HG03280 (cell line): ENCODE results near the gene EHMT2.
"Not testable (repeated sequence)": the region's sequence is repeated elsewhere in the genome, so short reads cannot be mapped to it uniquely, and the experiment has no call there.

Experiments
- ATAC-seq: cut with Tn5 transposase; IDR thresholded peaks from one replicate; pipeline ENCODE4 v1.9.1; 2021; ENCODE audit warnings: mild to moderate bottlenecking, moderate library complexity; ENCODE audit not compliant: unreplicated experiment

EHMT2 gene

DNA sequence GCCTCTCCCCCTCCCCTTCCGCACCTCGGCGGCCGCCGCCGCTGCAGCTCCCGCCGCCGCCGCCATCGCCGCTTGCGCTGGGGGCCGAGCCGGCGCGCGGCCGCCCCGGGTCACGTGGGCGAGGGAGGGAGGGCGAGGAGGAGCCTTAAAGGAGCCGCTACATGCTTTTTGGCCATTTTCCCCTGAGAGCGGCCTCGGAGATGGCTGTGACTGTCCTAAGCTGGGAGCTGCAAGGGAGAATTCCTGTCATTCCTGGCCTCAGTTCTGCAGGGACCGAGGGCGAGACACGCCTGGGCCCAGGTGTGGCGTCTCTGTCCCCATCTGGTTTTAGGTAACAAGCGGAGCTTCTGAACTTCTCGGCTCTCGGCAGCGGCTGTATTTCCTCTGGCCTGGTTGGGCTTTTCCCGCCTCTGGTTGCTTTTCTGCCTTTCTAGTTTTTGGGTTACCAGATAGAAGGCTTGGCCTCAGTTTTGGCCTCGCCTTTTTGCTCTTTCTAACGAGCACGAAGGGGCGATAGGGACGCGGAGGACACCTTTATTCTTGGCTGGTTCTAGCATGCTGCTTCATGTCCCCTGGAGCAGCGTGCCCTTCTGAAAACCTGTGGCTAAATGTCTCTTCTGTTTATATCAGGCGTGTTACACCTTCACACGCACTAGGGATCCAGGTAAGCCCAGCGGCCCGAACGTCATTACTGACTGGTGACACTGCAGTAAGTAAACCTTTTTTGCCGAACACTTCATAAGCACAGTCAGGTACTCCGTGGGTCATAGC lies at the start of gene EHMT2:
EHMT2 (minus strand) TSS at position 87 of the 771 bp plus-strand sequence; CDS start at position 66, 21 bp downstream.
- ATAC-seq: peak; percentile 62

DNA sequence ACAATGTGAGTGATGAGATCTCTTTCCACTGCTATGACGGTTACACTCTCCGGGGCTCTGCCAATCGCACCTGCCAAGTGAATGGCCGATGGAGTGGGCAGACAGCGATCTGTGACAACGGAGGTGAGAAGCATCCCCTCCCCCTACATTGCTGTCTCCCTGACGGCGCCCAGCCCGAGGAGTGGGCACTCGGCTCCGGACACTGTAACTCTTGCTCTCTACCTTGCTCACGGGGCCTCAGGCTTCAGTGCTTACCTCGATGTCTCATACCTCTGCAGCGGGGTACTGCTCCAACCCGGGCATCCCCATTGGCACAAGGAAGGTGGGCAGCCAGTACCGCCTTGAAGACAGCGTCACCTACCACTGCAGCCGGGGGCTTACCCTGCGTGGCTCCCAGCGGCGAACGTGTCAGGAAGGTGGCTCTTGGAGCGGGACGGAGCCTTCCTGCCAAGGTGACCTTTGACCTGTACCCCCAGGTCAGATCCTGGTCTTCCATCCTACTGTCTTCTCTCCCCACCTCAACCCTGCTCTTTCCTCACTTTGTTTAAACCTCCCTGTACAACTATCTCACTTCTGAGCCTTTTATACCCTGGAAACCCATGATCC lies 49.7 kb upstream of the EHMT2 start:
- ATAC-seq: no peak

DNA sequence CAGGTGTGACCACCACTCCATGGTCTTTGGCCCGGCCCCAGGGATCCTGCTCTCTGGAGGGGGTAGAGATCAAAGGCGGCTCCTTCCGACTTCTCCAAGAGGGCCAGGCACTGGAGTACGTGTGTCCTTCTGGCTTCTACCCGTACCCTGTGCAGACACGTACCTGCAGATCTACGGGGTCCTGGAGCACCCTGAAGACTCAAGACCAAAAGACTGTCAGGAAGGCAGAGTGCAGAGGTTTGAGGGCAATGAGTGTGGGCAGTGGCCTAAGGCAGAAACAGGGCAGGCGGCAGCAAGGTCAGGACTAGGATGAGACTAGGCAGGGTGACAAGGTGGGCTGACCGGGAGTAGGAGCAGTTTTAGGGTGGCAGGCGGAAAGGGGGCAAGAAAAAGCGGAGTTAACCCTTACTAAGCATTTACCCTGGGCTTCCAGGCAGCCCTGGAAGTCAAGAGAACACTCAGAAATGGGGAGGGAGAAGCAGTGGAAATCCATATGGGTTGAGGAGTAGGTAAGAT lies 48.9 kb upstream of the EHMT2 start:
- ATAC-seq: no peak

DNA sequence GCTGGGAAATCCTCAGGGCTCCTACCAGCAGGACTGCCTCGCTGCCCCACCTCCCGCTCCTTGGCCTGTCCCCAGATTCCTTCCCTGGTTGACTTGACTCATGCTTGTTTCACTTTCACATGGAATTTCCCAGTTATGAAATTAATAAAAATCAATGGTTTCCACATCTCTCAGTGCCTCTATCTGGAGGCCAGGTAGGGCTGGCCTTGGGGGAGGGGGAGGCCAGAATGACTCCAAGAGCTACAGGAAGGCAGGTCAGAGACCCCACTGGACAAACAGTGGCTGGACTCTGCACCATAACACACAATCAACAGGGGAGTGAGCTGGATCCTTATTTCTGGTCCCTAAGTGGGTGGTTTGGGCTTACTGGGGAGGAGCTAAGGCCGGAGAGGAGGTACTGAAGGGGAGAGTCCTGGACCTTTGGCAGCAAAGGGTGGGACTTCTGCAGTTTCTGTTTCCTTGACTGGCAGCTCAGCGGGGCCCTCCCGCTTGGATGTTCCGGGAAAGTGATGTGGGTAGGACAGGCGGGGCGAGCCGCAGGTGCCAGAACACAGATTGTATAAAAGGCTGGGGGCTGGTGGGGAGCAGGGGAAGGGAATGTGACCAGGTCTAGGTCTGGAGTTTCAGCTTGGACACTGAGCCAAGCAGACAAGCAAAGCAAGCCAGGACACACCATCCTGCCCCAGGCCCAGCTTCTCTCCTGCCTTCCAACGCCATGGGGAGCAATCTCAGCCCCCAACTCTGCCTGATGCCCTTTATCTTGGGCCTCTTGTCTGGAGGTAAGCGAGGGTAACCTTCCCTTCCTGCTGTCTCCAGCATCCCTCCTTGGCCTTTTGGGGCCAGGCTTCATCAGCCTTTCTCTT lies 48.2 kb upstream of the EHMT2 start, which contains the start of gene CFB:
CFB (plus strand) TSS at position 589 of the 863 bp plus-strand sequence; CDS start at position 716, 127 bp downstream.
- ATAC-seq: no peak

DNA sequence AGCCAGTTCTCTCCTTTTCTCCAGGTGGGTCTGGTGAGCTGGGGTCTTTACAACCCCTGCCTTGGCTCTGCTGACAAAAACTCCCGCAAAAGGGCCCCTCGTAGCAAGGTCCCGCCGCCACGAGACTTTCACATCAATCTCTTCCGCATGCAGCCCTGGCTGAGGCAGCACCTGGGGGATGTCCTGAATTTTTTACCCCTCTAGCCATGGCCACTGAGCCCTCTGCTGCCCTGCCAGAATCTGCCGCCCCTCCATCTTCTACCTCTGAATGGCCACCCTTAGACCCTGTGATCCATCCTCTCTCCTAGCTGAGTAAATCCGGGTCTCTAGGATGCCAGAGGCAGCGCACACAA lies 47.6 kb upstream of the EHMT2 start:
- ATAC-seq: no peak

DNA sequence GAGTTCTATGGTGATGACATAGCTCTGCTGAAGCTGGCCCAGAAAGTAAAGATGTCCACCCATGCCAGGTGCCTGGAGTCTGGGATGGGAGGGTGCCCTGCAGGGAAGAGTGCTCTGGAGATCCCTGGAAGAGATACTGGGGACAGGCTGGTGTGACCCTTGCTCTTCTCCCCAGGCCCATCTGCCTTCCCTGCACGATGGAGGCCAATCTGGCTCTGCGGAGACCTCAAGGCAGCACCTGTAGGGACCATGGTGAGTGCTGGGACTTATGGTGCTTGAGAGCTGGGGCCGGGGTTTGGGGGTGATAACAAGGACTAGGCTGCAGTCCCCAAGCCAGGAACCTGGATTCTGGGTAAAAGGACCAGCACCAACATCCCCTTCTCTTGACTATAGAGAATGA lies 46.2 kb upstream of the EHMT2 start:
- ATAC-seq: no peak

DNA sequence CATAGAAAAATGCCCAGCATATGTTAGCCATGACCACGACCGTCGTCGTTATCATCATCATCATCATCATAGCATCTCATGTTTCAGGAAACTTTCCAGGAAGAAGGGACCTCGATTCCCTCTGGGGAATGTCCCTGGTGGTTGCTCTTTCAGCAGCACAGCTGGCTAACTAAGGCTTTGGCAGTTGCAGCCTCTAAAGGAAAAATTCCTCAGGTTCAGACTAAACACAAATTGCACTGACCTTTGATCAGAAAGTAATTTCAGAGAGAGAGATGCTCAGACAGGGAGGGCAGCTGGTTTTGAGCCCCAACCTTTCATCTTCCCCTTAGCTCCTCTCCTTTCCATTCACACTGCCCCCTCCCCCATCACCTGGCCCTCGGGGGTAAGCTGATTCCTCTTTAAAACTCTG lies 42.8 kb upstream of the EHMT2 start:
- no peak for ATAC-seq

DNA sequence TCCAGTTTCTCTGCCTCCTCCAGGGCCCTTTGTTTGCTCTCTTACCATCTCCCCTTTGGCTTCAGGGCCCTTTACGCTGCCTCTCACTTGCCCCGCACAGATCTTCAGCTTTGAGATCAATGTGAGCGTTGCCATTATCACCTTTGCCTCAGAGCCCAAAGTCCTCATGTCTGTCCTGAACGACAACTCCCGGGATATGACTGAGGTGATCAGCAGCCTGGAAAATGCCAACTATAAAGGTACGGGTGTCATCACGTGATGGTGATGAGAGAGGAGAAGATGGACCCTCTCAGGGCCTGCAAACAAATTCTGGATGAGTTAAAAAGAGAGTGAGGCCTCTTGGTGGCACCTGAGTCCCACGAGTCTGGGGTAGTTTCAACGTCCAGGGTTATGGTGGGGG lies 38.3 kb upstream of the EHMT2 start:
- ATAC-seq: no peak

DNA sequence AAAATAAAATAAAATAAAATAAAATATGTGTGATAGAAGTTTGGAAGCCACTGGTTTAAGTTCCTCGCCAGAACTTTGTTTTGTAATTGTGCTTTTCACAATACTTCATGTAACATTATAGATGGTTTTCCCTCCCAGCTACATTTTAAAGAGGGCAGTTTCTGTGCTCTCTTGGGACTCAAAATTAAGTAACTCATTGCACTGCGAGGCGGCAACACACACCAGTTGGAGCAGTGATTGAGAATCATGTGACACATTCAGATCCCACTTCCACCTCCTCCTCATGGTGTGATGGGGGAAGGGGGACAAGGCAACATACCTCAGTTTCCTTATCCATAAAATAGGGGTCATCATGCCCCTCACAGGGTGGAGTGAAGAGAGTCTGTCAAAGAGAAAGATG lies 37.5 kb upstream of the EHMT2 start:
- no peak for ATAC-seq

DNA sequence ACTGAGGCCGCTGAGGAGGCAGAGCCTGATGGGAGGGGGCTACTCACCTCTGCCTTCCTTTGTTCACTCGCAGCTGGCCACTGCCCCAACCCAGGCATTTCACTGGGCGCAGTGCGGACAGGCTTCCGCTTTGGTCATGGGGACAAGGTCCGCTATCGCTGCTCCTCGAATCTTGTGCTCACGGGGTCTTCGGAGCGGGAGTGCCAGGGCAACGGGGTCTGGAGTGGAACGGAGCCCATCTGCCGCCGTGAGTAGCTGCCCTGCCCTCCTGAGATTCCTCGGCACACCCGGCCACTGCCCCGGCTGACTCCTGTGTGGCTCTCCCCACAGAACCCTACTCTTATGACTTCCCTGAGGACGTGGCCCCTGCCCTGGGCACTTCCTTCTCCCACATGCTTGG lies 36.0 kb upstream of the EHMT2 start:
- no peak for ATAC-seq

DNA sequence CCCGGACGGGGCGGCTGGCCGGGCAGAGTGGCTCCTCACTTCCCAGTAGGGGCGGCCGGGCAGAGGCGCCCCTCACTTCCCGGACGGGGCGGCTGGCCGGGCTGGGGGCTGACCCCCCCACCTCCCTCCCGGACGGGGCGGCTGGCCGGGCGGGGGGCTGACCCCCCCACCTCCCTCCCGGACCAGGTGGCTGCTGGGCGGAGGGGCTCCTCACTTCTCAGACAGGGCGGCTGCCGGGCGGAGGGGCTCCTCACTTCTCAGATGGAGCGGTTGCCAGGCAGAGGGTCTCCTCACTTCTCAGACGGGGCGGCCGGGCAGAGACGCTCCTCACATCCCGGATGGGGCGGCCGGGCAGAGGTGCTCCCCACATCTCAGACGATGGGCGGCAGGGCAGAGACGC lies 34.6 kb upstream of the EHMT2 start:
- not testable (repeated sequence) for ATAC-seq

DNA sequence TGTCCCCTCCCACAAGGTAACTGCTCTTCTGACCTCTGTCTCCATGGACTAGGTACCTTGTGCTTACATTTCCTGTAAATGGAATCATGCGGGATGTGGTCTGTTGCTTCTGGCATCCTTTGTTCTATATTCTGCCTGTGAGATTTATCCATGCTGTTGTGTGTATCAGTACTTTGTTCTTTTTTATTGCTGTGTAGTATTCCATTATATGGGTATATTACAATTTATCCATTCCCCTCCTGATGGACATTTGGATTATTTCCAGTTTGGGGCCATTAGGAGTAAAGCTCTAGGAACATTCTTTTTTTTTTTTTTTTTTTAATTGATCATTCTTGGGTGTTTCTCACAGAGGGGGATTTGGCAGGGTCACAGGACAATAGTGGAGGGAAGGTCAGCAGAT lies 33.5 kb upstream of the EHMT2 start:
- no peak for ATAC-seq

DNA sequence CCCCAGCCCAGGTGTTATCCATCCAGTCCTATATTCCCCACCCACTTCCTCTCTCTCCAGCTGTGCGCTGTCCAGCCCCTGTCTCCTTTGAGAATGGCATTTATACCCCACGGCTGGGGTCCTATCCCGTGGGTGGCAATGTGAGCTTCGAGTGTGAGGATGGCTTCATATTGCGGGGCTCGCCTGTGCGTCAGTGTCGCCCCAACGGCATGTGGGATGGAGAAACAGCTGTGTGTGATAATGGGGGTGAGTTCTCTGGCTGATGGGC lies 31.1 kb upstream of the EHMT2 start:
- ATAC-seq: no peak

DNA sequence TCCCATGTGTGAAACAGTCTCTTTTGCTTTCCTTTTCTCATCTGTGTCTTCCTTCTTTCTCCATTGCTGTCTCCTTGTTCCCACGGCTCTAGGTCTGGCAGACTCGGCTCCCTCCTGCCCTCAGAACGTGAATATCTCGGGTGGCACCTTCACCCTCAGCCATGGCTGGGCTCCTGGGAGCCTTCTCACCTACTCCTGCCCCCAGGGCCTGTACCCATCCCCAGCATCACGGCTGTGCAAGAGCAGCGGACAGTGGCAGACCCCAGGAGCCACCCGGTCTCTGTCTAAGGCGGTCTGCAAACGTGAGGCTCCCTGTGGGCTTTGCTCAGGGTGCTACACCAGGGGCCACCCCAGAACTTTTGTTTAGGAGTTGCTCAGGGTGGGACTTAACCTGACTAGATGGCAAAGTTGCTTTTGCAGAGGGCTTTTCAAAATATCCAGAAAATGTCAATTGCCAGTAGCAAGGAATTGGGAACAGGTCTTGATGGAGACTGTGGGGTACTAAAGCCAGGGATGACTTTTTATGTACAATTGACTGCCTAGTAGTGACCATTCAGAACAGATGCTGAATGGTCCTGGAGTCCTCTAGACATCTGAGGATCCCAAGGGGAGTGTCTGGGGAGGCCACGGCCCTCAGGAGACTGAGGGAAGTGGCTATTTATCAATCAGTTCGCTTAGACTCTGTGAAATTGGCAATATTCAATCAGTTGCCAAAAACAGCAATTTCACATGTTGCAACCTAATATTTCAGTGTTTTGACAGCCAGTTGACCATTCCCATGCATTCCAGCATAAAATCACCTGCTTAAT lies 30.6 kb upstream of the EHMT2 start:
- ATAC-seq: no peak

DNA sequence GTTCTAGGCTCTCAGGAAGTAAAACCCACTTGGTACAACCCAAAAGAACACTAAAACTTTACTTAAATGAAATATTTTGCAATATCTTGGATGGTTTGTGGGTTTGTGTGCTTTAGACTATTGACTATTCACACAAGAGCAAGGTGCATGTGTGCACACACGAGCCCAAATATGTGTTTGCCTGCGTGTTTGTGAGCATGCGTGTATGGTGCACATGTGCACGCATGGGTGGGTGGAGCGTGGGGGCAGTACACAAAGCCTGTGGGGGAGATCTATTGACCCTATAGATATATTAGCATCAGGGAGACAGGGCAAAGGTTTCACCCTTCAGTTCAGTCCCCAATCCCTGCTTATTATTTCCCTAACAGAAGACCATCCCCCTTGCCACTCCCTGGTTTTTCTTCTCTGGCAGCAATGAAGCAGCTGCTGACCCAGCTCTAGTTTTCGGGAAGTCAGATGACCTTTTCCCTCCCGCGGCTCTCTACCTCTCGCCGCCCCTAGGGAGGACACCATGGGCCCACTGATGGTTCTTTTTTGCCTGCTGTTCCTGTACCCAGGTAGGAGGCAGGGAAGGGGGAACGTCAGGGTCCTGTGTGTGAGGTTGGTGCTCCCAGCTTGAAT lies 29.9 kb upstream of the EHMT2 start, which contains the start of gene C2:
C2 (plus strand) TSS at position 476 of the 621 bp plus-strand sequence; CDS start at position 512, 36 bp downstream.
- ATAC-seq: no peak

DNA sequence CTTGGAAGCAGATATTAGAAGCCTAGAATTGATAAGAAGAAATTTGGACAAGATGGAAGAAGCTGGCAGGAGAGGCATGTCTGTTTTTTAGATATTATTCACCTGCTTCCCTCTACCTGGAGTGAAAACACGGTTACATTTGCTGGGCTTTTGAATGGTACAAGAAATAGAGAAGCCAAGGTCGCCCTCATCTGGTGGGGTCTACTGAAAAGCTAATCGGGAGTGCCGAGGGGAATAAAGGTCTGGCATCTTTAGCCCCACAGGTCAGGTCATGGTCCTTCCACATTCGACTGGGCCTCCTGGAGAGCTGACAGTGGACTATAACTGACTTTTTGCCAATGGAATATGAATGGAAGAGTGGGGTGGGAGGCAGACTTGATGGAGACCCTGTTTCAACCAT lies 25.4 kb upstream of the EHMT2 start:
- no peak for ATAC-seq

DNA sequence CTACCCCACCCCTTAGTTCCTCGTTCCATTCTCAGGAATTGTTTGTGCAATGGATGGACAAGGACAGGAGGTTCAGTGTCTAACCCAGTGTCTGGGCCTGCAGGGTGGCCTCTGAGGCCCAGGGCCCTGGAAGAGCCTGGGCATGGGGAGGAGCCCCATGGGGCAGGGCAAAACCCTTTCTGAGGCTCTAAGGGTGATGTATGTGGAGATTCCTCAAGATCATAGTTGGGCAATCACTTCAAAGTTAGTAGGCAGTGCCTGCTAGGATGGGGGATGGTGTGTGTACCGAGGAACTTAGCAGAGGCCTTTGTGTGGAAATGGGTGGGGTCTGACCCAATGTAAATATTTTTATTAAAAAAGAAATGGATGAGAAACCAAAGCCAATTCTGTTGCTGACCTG lies 23.3 kb upstream of the EHMT2 start:
- no peak for ATAC-seq

DNA sequence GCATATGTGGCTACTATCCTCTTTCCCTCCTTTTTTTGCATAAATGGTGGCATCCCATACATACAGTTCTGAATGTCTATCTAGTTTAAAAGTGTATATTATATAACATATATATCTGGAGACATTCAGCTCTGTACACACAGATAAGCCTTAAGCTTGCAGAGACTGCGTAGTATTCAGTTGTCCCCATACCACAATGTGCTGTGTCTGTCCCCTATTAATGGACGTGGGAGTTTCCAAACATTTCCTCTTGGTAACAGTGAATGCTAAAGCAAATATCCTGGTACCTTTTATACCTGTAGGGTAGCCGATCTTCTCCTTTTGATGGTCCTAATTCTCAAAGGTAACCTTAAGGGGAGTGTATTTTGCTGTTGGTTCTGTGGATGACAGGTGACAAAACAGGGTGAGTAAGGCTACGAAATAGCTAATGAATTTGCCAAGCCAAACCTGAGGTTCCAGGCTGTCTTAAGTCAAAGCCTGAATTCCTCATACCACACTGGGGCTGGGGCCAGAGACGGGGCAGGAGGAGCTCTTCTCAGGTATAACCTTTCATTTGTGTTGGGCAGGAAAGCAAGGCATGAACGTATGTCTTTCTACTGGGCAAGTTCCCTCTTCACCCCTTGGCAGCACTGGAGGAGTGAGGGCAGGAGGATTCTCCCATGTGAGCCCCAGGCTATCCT lies 22.3 kb upstream of the EHMT2 start:
- ATAC-seq: no peak

DNA sequence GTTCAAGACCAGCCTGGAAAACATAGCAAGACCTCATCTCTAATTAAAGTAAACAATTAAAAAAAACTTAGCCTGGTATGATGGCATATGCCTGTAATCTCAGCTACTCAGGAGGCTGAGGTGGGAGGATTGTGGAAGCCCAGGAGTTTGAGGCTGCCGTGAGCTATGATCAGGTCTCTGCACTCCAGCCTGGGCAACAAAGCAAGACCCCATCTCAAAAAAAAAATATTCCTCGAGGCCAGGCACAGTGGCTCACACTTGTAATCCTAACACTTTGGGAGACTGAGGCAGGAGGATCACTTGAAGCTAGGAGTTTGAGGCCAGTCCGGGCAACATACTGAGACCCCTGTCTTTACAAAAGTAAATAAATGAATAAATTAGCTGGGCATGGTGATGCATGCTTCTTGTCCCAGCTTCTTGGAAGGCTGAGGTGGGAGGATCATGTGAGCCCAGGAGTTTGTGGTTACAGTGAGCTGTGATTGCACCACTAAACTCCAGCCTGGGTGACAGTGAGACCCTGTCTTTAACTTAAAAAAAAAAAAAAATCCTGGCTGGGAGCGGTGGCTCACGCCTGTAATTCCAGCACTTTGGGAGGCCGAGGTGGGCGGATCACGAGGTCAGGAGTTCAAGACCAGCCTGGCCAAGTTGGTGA lies 20.7 kb upstream of the EHMT2 start:
- ATAC-seq: no peak
